A172 (cell line): ENCODE results near the gene FIS1. TPM values are rescaled to one million over a fixed set of nuclear protein-coding genes. Genes with fewer than 3 reads are reported as not detected.
"Not testable (repeated sequence)": the region's sequence is repeated elsewhere in the genome, so short reads cannot be mapped to it uniquely, and the experiment has no call there.

Experiments used
- DNase-seq: peaks from one replicate; pipeline ENCODE4 v3.0.0-alpha.2; 2015; ENCODE audit warnings: low spot score
- total RNA-seq: library from RNA; depleted of rRNA; stranded (reverse); fragments of >200 nt; shearing (Covaris generic); gene quantifications from 2 replicates; pipeline ENCODE4 v1.2.3, GENCODE V29; 2014

FIS1 gene
- total RNA-seq, 1 experiment from 2014 or later = 189 TPM

DNA sequence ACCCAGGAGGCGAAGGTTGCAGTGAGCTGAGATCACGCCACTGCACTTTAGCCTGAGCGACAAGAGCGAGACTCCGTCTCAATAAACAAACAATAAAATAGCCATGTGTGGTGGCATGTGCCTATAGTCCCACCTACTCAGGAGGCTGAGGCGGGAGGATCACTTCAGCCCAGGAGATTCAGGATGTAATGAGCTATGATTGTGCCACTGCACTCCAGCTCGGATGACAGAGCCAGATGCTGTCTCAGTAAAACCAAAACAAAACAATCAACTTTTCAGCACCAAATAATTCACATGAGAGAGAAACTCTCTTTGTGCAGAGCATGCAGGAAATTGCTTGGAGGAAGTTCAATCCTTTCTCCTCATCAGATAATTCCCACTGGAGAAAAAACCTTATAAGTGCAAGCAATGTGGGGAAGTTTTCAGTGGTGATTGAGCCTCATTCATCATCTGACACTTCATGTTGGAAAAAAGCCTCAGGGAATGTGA lies 13.4 kb upstream of the FIS1 start:
- DNase-seq = no peak

GRCh38 chr7:101255796-101256195 lies 10.9 kb upstream of the FIS1 start:
- no peak for DNase-seq

- not testable (repeated sequence) for DNase-seq
These were observed 8.3 kb upstream of the FIS1 start for GRCh38 chr7:101253199-101253598.

DNA sequence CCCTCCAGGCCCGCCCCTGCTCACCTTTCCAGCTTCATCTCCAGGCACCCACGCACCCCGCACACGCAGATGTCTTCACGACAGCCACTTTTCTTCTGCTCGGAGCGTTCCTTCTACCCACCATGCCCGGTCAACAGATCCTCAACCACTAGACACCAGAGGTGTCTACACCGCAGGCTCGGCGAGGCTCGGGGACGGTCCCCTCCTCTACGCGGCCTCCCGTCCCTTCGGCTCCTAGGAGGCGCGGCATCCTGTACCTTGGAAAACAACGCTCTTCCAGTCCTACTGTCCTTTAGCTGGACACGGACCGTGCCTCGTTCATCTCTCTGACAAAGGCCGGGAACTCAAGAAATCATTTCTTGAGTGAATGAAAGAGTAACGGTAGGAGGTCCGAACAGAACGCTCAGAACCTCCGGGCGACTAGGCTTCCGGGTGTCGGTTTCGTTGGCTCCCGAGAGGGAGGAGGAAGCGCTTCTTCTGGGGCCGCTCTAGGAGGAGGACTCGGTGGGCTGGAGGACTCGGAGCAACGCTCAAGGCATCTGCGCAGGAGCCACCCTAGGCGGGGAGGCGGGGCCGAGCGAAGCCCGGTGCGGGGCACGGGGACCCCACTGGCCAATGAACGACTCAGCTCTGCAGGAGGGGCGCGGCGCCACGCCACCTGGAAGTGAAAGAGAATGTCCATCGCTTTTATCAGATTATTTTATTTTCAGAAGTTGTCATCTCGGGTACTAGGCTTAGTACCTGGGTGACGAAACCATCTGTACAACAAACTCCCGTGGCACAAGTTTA lies 7.2 kb upstream of the FIS1 start:
- peak; percentile 96 for DNase-seq

DNA sequence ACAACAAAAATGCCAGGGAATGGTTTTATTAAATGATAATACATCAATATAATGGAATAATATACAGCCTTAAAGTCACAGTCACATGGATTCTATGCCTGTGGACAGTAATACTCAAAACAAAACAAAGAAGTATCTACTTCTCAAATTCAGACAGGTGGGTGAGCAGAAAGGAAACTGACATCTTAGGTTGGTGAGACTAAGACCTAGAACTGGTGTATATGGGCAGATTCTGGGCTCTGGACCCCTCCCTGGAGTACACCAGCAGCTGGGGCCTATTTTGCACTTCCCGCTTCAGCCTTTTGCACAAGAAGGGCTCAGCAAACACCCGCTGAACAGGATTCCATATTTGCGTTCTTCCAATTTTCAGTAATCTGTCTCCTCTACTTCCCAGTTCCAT lies 5.4 kb upstream of the FIS1 start:
- no peak for DNase-seq

DNA sequence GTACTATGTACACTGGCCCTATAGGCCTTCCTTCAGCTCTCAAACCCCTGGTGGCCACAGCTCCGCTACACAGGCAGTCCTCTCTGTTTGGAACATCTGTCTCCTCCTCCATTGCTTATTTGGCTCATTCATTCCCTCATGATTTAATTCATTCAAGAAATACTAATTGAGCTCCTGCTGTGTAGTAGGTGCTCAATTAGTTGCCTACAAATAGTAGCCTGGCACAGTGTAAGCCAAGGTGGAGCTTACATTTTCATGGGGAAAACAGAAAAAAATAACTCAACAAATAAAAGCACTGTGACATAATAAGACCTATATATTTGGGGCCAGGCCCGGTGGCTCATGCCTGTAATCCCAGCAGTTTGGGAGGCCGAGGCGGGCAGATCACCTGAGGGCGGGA lies 3.4 kb upstream of the FIS1 start:
- no peak for DNase-seq

DNA sequence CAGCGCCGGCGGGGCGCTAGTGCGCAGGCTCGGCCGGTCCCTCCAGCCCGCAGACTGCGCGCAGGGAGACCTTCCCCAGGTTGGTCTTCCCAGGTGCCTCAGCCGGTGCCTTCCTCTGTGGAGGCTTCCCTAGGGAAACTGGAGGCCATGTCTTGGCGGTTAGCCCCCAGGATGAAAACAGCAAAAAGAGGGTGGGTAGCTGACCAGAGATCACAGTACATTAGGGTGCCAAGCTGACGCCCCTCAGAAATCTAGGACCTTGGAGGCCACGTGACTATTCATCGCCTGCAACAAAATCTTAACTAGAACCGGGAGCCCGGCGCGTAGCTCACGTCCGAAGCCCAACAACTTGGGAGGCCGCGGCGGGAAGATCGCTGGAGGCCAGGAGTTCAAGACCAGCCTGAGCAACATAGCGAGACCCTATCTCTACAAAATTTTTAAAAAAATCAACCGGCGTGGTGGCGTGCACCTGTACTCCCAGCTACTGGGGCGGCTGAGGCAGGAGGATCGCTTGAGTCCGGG lies 327 bp upstream of the FIS1 start:
- DNase-seq = no peak

- no peak for DNase-seq
These were observed 1.1 kb downstream of the FIS1 start for GRCh38 chr7:101243646-101244374.

GRCh38 chr7:101241443-101242349 lies 3.2 kb downstream of the FIS1 start:
- no peak for DNase-seq

DNA sequence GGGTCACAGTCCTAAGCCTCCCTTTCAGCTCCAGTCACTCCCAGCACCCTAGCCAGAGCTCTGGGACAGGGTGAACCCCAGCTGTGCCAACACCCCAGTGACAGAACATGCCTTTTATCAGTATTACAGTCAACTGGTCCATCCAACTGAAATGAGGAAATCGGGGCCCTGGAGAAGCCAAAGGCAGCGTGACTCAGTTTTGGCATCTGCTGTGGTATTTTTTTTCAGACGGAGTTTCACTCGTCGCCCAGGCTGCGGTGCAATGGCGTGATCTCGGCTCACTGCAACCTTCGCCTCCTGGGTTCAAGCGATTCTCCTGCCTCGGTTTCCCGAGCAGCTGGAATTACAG lies 3.9 kb downstream of the FIS1 start:
- no peak for DNase-seq

DNA sequence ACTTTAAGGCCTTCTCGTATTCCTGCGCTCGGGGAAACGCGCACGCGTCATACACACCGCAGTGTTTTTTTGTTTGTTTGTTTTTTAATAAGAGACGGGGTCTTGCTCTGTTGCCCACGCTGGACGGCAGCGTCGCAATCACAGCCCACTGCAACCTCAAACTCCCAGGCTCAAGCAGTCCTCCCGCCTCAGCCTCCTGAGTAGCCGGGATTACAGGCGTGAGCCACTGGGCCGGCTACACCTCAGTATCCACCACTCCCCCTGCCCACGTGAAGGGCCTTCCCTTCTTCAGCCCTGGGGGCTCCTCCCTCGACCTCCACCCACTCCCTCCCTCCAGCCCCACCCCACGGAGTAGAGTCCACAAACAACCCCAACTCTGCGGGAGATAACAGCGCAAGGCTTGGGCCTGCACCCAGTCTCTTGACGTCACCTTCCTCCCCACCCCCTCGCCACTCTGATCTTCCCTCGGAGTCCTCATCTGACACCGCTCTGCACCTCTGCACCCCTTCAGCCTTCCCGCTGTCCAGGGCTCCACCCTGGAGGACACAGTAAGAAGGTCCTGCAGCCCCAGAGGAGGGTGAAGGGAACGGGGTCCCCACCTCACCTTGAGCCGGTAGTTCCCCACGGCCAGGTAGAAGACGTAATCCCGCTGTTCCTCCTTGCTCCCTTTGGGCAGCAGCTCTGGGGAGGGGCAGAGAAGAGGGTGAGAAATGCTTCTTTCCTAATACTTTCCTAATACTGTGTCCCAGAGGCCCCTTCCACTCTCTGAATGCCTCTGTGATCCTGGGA lies 4.5 kb downstream of the FIS1 start:
- DNase-seq = no peak

DNA sequence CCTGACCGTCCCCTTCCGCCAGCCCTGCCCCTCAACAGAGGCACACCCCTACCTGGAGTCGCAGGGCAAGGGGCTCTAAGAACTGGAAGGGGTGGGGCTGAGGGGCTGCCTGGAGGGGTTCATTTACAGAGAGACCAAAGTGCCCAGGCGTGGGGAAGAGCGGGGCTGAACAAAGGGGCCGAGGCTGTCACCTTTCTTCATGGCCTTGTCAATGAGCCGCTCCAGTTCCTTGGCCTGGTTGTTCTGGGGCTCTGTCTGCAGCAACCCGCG lies 5.0 kb downstream of the FIS1 start:
- DNase-seq = no peak

DNA sequence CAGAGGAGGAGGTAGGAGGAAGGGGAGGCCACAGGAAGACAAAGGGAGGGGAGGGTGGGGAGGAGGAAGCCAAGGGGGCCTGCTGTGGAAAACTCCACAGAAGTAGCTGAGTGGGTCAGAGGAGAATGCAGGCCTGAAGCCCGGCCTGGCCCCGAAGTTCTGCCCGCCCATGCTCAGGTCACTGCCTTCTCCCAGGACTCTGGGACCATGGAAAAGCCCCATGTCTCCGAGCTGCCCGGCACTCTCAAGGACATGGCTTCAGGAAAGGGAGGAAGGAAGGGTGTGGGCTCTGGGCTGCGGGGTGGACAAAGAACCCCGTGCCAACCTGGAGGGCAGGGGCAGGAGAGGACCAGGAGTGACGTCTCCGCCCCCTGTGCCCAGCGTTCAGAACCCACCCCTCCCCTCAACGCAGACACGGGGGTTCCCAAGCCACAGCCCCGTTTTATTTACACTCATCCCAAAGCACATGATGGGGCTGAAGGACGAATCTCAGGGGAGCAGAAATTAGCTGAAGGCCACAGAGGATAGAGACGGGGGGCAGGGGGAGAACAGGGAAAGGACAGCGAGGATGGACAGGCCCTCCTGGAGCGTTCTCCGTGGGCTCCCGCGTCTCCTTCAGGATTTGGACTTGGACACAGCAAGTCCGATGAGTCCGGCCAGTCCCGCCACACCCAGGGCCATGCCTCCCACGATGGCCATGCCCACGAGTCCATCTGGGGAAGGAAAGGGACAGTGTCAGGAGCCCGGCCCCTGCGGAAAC lies 5.5 kb downstream of the FIS1 start:
- DNase-seq = no peak

GRCh38 chr7:101238226-101239182 lies 6.4 kb downstream of the FIS1 start:
- DNase-seq = no peak

DNA sequence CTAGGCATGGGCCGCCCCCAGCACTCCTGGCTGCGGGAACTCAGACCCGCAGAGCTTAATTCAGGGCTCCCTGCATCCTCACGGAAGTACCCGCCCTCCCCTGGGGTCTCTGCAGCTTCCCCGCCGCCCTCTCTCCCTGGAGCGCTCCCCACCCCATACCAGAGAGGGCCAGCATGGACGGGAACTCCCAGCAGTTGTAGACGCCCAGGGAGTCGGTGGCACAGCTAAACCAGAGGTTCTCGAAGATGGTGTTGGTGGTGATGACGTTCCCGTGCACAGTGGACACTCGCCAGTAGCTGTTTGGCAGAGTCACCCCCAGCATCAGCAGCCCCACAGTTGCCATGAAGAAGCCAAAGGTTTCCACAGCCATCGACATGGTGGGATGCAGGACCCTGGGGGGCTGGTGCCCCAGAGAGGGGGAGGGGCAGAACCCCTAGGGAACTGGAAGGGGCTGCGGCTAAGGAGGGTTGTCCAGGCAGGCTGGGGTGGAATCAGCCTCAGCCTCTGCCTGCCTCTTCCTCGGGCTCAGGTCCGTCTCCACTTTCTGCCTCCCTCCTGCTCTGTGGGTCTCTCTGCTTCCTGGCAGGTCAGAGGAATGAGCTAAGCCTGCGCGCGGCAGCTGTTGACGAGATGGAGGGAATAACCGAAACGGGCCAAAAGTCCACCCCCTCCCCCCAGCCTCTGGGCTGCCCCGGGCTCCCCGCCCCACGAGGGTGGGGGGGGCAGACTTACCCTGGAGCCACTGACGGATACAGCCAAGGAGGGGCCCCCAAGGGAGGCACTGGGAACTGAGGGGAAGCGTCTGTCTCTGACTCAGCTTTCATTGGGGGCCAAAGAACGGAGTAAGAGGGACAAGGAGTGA lies 7.4 kb downstream of the FIS1 start, which contains the start of gene CLDN15:
Gene CLDN15, minus strand, starts transcription at position 597 of the 862 bp plus-strand sequence. Its CDS starts 221 bp downstream, at position 376.
- DNase-seq = no peak

DNA sequence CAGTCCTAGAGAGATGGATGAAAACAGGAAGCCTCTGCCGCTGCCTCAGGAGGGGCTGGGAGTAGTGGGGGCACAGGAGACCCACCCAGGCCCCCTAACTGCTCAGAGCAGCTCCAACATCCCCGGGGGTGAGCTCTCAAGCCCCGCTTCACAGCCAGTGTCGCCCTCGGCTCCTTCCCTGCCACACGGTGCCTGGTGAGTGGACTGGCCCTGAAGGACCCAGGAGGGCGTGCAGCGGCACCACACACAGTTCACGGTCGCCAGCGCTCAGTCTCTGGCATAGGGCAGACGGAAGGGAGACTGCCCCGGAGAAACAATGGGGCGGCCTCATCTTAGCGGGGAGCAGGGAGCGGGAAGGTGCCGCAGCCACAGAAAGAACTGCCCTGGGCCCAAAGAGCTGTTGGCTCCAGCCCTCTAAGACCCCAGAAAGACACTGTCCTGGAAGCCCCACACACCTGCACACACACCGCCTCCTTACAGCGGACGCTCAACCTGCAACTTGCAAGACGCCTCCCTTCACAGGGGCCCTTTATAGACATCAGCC lies 8.5 kb downstream of the FIS1 start:
- no peak for DNase-seq

- no peak for DNase-seq
These were observed 9.4 kb downstream of the FIS1 start for GRCh38 chr7:101235522-101235921.

DNA sequence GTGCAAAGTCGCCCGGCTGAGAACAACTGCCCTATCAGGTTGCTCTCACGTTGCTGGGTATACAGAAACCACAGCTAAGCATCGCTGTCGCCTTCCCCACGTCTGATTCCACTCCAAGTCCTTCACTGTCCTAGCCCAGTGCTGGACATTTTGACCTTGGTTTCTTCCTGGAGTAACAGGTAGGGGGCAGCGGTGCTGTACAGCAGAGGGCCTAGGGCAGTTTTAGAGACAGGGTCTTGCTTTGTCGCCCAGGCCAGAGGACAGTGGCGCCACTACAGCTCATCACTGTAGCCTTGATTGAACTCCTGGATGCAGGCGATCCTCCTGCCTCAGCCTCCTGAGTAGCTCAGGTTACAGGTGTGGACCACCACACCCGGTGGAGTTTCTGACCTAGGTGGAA lies 9.8 kb downstream of the FIS1 start:
- no peak for DNase-seq
